Subcutaneous adipose tissue (tissue), 4 donors: ENCODE results near the gene MRPL19. TPM values are rescaled to one million over a fixed set of nuclear protein-coding genes. Genes with fewer than 3 reads are reported as not detected.

ENCODE experiments used
- CTCF ChIP-seq: fragments of 450-650 bp; IDR thresholded peaks from one replicate; pipeline ENCODE4 v1.5.1; 2016; ENCODE audit warnings: low read depth, mild to moderate bottlenecking, control low read depth, antibody characterized with exemption, moderate library complexity
- small RNA-seq: library from RNA; depleted of rRNA; stranded (forward); fragments of <200 nt; gene quantifications from one replicate; pipeline ENCODE3, GENCODE V24; 2016
- total RNA-seq, 4 donors: library from RNA; depleted of rRNA; stranded (reverse); fragments of >200 nt; gene quantifications; one replicate each; pipeline ENCODE4 v1.1.0, GENCODE V29; 2016

Gene MRPL19
- total RNA-seq, 4 donors from 2014 or later = 24.1 to 39.1 (median 32.0) TPM

- no peak for TF ChIP-seq CTCF
Measured at GRCh38 chr2:75737961-75738360, 91.4 kb downstream of the MRPL19 start.

Small RNA genes within 50 kb of the gene (small RNA-seq; reads per million reads assigned to genes)
- not detected for gene RF00012

Other genes with a start within 250 kb of the MRPL19 start
- 1 to 10 TPM in 1 of 4 donors, under 1 TPM in 1, not detected in 2; 0.33 to 1.9 TPM for gene EVA1A, start 85.8 kb upstream of the MRPL19 start, total RNA-seq
- gene GCFC2, start 64.1 kb downstream of the MRPL19 start, total RNA-seq = 10 to 100 TPM; 25.2 to 39.9 (median 33.9) TPM